Spleen (tissue), 11 donors: ENCODE results near the gene WNT6. TPM values are rescaled to one million over a fixed set of nuclear protein-coding genes. Genes with fewer than 3 reads are reported as not detected.

Source experiments
- DNase-seq: peaks from one replicate; pipeline ENCODE4 v3.0.0-alpha.2; 2020
- H3K27ac ChIP-seq, 8 donors: fragments of 200-600 bp; sonication (generic) in 7 of 8; 1 replicate in 4 of 8; 2 replicates in 4 of 8; pipeline versions ENCODE4 v1.5.0 to v1.8.0; 2016 to 2021; ENCODE audit warnings: inconsistent platforms in 4 of 8, mild to moderate bottlenecking in 4 of 8, moderate library complexity in 1 of 8
- H3K27me3 ChIP-seq, 7 donors: fragments of 200-600 bp; sonication (generic) in 6 of 7; replicated peaks in 1 of 7; 1 replicate in 4 of 7; 2 replicates in 3 of 7; pipeline versions ENCODE4 v1.5.0 to v1.8.0; 2016 to 2021; ENCODE audit warnings: inconsistent platforms in 3 of 7, mild to moderate bottlenecking in 1 of 7
- H3K36me3 ChIP-seq, 6 donors: fragments of 200-600 bp; sonication (generic) in 5 of 6; 1 replicate in 4 of 6; 2 replicates in 2 of 6; pipeline versions ENCODE4 v1.5.0 to v1.8.0; 2016 to 2021; ENCODE audit warnings: inconsistent platforms in 2 of 6
- H3K4me1 ChIP-seq, 6 donors: fragments of 200-600 bp; sonication (generic) in 5 of 6; 1 replicate in 3 of 6; 2 replicates in 3 of 6; pipeline versions ENCODE4 v1.5.0 to v1.8.0; 2016 to 2021; ENCODE audit warnings: inconsistent platforms in 3 of 6
- H3K4me3 ChIP-seq, 8 donors: fragments of 200-600 bp; sonication (generic) in 7 of 8; 1 replicate in 4 of 8; 2 replicates in 4 of 8; pipeline versions ENCODE4 v1.5.0 to v1.8.0; 2016 to 2021; ENCODE audit warnings: inconsistent platforms in 4 of 8, mild to moderate bottlenecking in 4 of 8, moderate library complexity in 2 of 8
- H3K9me3 ChIP-seq, 8 donors: fragments of 200-600 bp; sonication (generic) in 7 of 8; 1 replicate in 4 of 8; 2 replicates in 4 of 8; pipeline versions ENCODE4 v1.5.0 to v1.8.0; 2016 to 2021; ENCODE audit warnings: inconsistent platforms in 4 of 8
- POLR2A ChIP-seq, 3 donors: fragments of 450-650 bp; IDR thresholded peaks; one replicate each; pipeline ENCODE4 v1.5.1; 2017; ENCODE audit warnings: antibody characterized with exemption in 3 of 3, mild to moderate bottlenecking in 1 of 3
- POLR2AphosphoS5 ChIP-seq, 3 donors: sonication (generic); formaldehyde crosslinking; IDR thresholded peaks; one replicate each; pipeline ENCODE4 v1.5.1; 2017; ENCODE audit warnings: antibody characterized with exemption in 3 of 3
- WGBS, 5 donors: extraction: QIAGEN DNeasy Blood & Tissue Kit in 3 of 5; methylation state at CpG; one replicate each; pipeline versions ENCODE4 v1.1.5 to v1.1.7; 2013 to 2018; 5-methylcytosine and 5-hydroxymethylcytosine counted together
- intact Hi-C: fragments of 100-400 bp; cut with DNase I; formaldehyde crosslinking; loops from one replicate; pipeline ENCODE4 v1.15.0; 2023; ENCODE audit warnings: low total_unique reads
- polyA plus RNA-seq, 3 donors: library from polyadenylated mRNA; stranded (reverse); fragments of 200-250 nt; gene quantifications; one replicate each; pipeline ENCODE4 v1.2.1, GENCODE V29; 2013
- total RNA-seq, 7 donors: library from RNA; depleted of rRNA in 3 of 7; stranded (reverse); fragments of >200 nt in 3 of 7; fragmentation: NEBNext Ultra II Directional in 4 of 7; extraction: Animal tissue kit (Norgen Biotek cat#: 25700) in 4 of 7; gene quantifications; one replicate each; pipeline versions ENCODE4 v1.1.0 to v1.2.1, GENCODE V29; 2016 to 2021
- TF ChIP-seq, protein P1 (sequence below), 11 experiments: fragments of 200-600 bp in 7 of 11; fragments of 450-650 bp in 4 of 11; sonication (generic) in 4 of 11; IDR thresholded peaks in 8 of 11; conservative IDR thresholded peaks in 3 of 11; 1 replicate in 7 of 11; 2 replicates in 4 of 11; pipeline versions ENCODE4 v1.4.0 to v1.8.0; 2016 to 2021; ENCODE audit warnings: antibody characterized with exemption in 11 of 11, inconsistent platforms in 4 of 11, mild to moderate bottlenecking in 1 of 11
- donor health status: healthy with polysubstance abuse.
- donor health status: DM: no; HTN: no; CAD: no; lungs with moderate emphysema.
- donor health status: DM: no; HTN: no; CAD: no.
- donor health status: Bipolar disorder and iron deficiency.
- donor health status: healthy.
- donor health status: DM: no; HTN: no; CAD: no.
- donor health status: DM: yes; HTN: yes; CAD: no.

Gene WNT6
- total and polyA plus RNA-seq, 10 donors = 1.1 to 10.9 (median 6.7) TPM

DNA sequence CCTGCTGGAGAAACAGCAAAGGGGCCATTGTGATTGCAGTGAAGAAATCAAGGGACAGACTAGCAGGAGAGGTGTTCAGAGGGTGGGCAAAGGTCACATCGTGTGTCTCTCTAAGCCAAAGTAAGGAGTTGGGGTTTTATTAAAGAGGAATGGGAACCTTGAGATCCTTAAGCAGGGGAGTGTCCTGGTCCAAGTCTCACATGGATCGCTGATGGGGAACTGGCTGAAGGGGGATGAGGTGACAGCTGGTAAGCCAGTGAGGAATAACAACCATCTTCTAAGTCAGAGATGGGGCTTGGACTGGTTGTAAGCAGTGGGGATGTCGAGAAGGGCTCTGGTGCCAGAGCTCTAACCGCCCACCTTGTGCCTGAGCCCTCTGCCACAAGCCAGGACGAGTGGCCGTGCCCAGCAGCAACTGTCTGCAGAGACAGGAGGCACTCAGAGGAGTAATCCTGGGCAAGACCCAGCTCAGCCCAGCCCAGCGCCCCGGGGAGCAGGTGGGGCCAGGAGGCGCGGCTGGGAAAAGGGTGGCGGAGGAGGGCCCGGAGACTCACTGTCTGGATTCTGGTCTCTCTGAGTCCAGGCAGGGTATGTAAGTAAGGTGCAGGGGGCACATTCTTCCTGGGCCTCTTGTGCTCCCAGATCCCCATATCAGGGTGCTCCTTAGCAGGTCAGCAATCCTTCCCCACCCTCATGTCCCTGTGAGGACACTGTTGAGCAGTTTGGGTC, 34.7 kb downstream of the WNT6 start:
- H3K4me3 ChIP-seq = no peak overlapping the region
- 75 to 86% (median 79%) methylated on average over 11 to 12 of the region's 12 CpGs for WGBS, 5 donors
- H3K27me3 ChIP-seq = peaks cover 0 to 78% (median 32%) of the 10 kb centered on the region in 7 donors
- H3K27ac ChIP-seq = peak overlapping the region in 3 of 8 donors; percentile 7 to 90 (median 82)
- H3K9me3 ChIP-seq = no peaks in the 10 kb centered on the region
- no peak for DNase-seq
- H3K4me1 ChIP-seq = peaks cover 31 to 76% (median 65%) of the 10 kb centered on the region in 6 donors
- no peaks in the 10 kb centered on the region for H3K36me3 ChIP-seq
- TF ChIP-seq, protein P1, sequence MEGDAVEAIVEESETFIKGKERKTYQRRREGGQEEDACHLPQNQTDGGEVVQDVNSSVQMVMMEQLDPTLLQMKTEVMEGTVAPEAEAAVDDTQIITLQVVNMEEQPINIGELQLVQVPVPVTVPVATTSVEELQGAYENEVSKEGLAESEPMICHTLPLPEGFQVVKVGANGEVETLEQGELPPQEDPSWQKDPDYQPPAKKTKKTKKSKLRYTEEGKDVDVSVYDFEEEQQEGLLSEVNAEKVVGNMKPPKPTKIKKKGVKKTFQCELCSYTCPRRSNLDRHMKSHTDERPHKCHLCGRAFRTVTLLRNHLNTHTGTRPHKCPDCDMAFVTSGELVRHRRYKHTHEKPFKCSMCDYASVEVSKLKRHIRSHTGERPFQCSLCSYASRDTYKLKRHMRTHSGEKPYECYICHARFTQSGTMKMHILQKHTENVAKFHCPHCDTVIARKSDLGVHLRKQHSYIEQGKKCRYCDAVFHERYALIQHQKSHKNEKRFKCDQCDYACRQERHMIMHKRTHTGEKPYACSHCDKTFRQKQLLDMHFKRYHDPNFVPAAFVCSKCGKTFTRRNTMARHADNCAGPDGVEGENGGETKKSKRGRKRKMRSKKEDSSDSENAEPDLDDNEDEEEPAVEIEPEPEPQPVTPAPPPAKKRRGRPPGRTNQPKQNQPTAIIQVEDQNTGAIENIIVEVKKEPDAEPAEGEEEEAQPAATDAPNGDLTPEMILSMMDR (IDR thresholded peaks at IDR 0.05 in 8 of 11, conservative IDR thresholded peaks at IDR 0.05 in 3 of 11) = no peak
- TF ChIP-seq POLR2AphosphoS5 (IDR thresholded peaks at IDR 0.05) = no peak
- no peak for TF ChIP-seq POLR2A (IDR thresholded peaks at IDR 0.05)
- intact Hi-C loops = no loop called here

DNA sequence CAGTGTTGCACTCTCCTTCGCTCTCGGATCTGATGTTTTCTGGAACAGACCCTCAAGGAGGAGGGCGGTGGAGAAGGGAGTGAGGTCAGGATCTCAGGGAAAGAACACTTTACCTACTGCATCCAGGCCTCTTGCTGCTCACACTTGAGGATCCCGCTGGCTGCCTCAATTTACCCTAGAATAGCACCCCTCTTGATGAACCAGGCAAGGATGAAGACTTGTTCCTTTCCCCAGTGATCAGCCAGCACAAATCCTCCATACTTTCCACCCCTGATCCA, 35.2 kb downstream of the WNT6 start:
- Histone ChIP-seq H3K9me3 (no peaks in the 10 kb centered on the region), H3K36me3 (no peaks in the 10 kb centered on the region), H3K4me3 (no peak overlapping the region), H3K27me3 (peaks cover 0 to 83% (median 36%) of the 10 kb centered on the region in 7 donors), H3K27ac (peak overlapping the region in 1 of 8 donors; percentile 90), H3K4me1 (peaks cover 31 to 76% (median 65%) of the 10 kb centered on the region in 6 donors)
- no peak for DNase-seq
- TF ChIP-seq, protein P1 (IDR thresholded peaks at IDR 0.05 in 8 of 11, conservative IDR thresholded peaks at IDR 0.05 in 3 of 11) = no peak
- no peak for TF ChIP-seq POLR2A (IDR thresholded peaks at IDR 0.05)
- TF ChIP-seq POLR2AphosphoS5 (IDR thresholded peaks at IDR 0.05) = no peak
- 74 to 94% (median 84%) methylated on average over 4 of the region's 4 CpGs for WGBS, 5 donors
- intact Hi-C loops = no loop called here

DNA sequence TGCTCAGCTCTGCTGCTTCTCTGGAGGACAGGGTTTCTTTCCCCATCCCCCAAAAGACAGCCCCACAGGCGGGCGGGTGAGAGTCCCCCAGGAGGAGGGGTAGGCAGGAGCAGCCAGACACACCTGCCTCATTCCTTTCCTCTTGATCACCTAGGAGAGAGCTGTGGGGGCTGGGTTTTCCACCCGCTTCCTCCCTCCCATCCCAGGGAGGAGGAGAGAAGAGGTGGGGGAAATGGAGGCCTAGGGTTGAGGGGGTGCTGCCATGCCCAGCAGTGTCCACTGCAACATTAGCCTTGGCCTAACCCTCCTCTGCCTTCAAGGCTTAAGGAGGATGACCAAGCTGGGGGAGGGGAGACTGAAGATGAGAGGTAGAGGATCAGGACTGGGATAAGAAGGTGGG, 35.7 kb downstream of the WNT6 start:
- H3K27ac ChIP-seq = peak overlapping the region in 1 of 8 donors; percentile 86
- peaks cover 31 to 76% (median 65%) of the 10 kb centered on the region in 6 donors for H3K4me1 ChIP-seq
- intact Hi-C loops = no loop called here
- H3K9me3 ChIP-seq = no peaks in the 10 kb centered on the region
- no peak overlapping the region for H3K4me3 ChIP-seq
- TF ChIP-seq POLR2AphosphoS5 (IDR thresholded peaks at IDR 0.05) = no peak
- TF ChIP-seq, protein P1 (IDR thresholded peaks at IDR 0.05 in 8 of 11, conservative IDR thresholded peaks at IDR 0.05 in 3 of 11) = no peak
- no peak for TF ChIP-seq POLR2A (IDR thresholded peaks at IDR 0.05)
- no peaks in the 10 kb centered on the region for H3K36me3 ChIP-seq
- H3K27me3 ChIP-seq = peaks cover 0 to 88% (median 37%) of the 10 kb centered on the region in 7 donors
- WGBS, 5 donors = 65 to 83% (median 78%) methylated on average over 3 of the region's 3 CpGs
- no peak for DNase-seq

DNA sequence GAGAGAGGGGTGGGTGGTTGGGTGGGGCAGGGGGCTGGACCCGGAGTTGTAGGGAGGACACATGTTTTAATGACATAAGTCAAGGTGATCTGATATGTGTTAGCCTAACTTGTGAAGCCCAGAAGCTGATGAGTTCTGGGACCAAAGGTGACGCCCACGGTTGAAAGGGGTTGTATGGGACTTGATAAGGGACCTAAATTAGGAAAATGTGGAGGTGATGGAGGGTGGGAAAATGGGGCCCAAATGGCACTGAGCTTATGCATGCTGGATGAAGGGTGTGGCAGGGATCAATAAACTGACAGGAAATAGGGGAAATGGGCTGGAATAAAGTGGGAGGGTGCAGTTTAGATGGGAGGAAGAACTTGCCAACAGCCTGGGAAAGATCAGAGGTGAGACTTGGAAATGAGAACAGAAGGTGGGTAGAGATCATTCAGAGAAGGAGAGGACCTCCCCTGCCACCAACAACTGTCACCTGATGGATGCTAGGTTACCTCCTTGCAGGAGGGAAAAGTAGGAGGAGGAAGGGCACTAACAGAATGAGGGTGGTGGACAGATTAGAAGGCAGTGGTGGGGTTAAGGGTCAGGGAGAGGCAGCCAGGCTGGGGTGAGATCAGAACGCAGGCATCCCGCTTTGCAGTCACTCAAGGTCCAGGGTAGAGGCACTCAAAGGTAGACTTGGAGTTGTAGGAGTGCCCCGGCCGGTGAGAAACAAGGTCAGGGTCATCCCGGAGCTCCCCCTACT, 36.3 kb downstream of the WNT6 start:
- H3K4me1 ChIP-seq = peaks cover 31 to 76% (median 65%) of the 10 kb centered on the region in 6 donors
- no peak for DNase-seq
- H3K27ac ChIP-seq = peak overlapping the region in 5 of 8 donors; percentile 24 to 86 (median 65)
- peak overlapping the region in 2 of 8 donors; percentile 21 to 67 for H3K4me3 ChIP-seq
- no peaks in the 10 kb centered on the region for H3K9me3 ChIP-seq
- H3K36me3 ChIP-seq = no peaks in the 10 kb centered on the region
- intact Hi-C loops = no loop called here
- H3K27me3 ChIP-seq = peaks cover 0 to 94% (median 37%) of the 10 kb centered on the region in 7 donors
- TF ChIP-seq POLR2AphosphoS5 (IDR thresholded peaks at IDR 0.05) = no peak
- TF ChIP-seq, protein P1 (IDR thresholded peaks at IDR 0.05 in 8 of 11, conservative IDR thresholded peaks at IDR 0.05 in 3 of 11) = no peak
- TF ChIP-seq POLR2A (IDR thresholded peaks at IDR 0.05) = no peak
- WGBS, 5 donors = 19 to 31% (median 26%) methylated on average over 8 of the region's 8 CpGs
